Neural crest cell (in vitro differentiated cells): ENCODE measurements around the gene SETBP1. TPM values are rescaled to one million over a fixed set of nuclear protein-coding genes. Genes with fewer than 3 reads are reported as not detected.

Source experiments
- DNase-seq: peaks from one replicate; pipeline ENCODE4 v3.0.0; 2021; ENCODE audit warnings: low read depth, mixed read lengths, low spot score
- H3K27ac Mint-ChIP-seq: one replicate; pipeline ENCODE4 v1.8.0; 2021; ENCODE audit warnings: mild to moderate bottlenecking, mixed read lengths; ENCODE audit not compliant: unreplicated experiment
- H3K27me3 Mint-ChIP-seq: 2 replicates; pipeline ENCODE4 v1.8.0; 2021; ENCODE audit warnings: low read depth, mild to moderate bottlenecking, mixed read lengths
- H3K36me3 Mint-ChIP-seq: 2 replicates; pipeline ENCODE4 v1.8.0; 2021; ENCODE audit warnings: low read depth, mild to moderate bottlenecking, mixed read lengths
- H3K4me1 Mint-ChIP-seq: 2 replicates; pipeline ENCODE4 v1.8.0; 2021; ENCODE audit warnings: mixed read lengths
- H3K4me3 Mint-ChIP-seq: one replicate; pipeline ENCODE4 v1.8.0; 2021; ENCODE audit warnings: mild to moderate bottlenecking, mixed read lengths
- H3K9me3 Mint-ChIP-seq: 2 replicates; pipeline ENCODE4 v1.8.0; 2021; ENCODE audit warnings: mixed read lengths
- total RNA-seq: library from RNA; stranded (reverse); gene quantifications from 2 replicates; pipeline ENCODE4 v1.2.1, GENCODE V29; 2021
- TF ChIP-seq, protein P1 (sequence below): fragments of 200-600 bp; sonication (generic); conservative IDR thresholded peaks from 2 replicates; pipeline ENCODE4 v1.5.0; 2021; ENCODE audit warnings: antibody characterized with exemption, mild to moderate bottlenecking

Gene SETBP1
- total RNA-seq, 1 donor from 2014 or later: 38.9 TPM

- Mint-ChIP-seq H3K9me3 (no peaks in the 10 kb centered on the region), H3K4me3 (no peak overlapping the region), H3K27ac (no peak overlapping the region), H3K27me3 (no peaks in the 10 kb centered on the region), H3K36me3 (peaks cover 16% of the 10 kb centered on the region), H3K4me1 (peaks cover 62% of the 10 kb centered on the region)
- no peak for DNase-seq
- TF ChIP-seq, protein P1, sequence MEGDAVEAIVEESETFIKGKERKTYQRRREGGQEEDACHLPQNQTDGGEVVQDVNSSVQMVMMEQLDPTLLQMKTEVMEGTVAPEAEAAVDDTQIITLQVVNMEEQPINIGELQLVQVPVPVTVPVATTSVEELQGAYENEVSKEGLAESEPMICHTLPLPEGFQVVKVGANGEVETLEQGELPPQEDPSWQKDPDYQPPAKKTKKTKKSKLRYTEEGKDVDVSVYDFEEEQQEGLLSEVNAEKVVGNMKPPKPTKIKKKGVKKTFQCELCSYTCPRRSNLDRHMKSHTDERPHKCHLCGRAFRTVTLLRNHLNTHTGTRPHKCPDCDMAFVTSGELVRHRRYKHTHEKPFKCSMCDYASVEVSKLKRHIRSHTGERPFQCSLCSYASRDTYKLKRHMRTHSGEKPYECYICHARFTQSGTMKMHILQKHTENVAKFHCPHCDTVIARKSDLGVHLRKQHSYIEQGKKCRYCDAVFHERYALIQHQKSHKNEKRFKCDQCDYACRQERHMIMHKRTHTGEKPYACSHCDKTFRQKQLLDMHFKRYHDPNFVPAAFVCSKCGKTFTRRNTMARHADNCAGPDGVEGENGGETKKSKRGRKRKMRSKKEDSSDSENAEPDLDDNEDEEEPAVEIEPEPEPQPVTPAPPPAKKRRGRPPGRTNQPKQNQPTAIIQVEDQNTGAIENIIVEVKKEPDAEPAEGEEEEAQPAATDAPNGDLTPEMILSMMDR: no peak
Observed at GRCh38 chr18:44737623-44738022, 56.9 kb downstream of the SETBP1 start.

GRCh38 chr18:44740000-44740399 is 59.3 kb downstream of the SETBP1 start:
- Mint-ChIP-seq H3K9me3 (no peaks in the 10 kb centered on the region), H3K27me3 (no peaks in the 10 kb centered on the region), H3K4me1 (peaks cover 64% of the 10 kb centered on the region), H3K27ac (no peak overlapping the region), H3K36me3 (peaks cover 16% of the 10 kb centered on the region), H3K4me3 (no peak overlapping the region)
- TF ChIP-seq, protein P1: no peak
- no peak for DNase-seq

DNA sequence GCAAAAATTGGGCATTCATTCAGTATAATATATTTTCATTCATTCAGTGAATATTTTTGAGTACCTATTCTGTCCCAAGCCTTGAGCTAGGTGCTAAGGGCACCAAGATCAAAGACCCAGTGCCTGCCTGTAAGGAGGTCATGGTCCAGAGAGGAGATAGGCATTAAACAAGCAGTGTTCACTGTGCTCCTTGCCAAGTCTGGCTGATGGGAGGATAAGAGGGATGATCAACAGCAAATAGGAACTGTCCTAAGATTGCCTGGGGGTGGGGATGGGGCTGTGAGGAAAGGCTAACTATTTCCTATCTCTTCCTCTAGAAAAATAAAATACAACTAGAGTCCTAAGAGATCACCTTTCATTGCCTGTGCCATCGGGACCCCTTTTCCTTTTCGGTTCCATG is 60.4 kb downstream of the SETBP1 start:
- H3K4me3 Mint-ChIP-seq: no peak overlapping the region
- peaks cover 11% of the 10 kb centered on the region for H3K36me3 Mint-ChIP-seq
- H3K27ac Mint-ChIP-seq: no peak overlapping the region
- TF ChIP-seq, protein P1: no peak
- no peak for DNase-seq
- no peaks in the 10 kb centered on the region for H3K27me3 Mint-ChIP-seq
- no peaks in the 10 kb centered on the region for H3K9me3 Mint-ChIP-seq
- peaks cover 71% of the 10 kb centered on the region for H3K4me1 Mint-ChIP-seq

DNA sequence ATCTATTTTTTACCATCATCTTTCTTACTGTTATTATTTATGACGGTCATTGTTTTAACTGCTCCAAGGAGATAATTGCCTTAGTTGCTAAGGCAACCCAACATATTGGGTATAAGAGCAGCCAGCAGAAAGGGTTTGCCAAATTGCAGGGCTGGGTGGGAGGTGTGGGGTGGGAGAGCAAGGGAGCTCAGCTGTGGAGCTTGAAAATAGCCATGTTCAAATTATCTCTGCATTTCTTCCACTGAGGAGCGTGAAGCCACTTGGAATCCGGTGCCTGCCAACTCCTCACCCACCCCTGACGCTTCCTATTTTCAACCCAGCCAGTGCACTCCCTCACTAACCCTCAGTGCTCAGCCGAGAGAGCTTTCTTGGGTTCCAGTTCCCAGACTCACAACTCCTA is 60.8 kb downstream of the SETBP1 start:
- H3K4me3 Mint-ChIP-seq: no peak overlapping the region

DNA sequence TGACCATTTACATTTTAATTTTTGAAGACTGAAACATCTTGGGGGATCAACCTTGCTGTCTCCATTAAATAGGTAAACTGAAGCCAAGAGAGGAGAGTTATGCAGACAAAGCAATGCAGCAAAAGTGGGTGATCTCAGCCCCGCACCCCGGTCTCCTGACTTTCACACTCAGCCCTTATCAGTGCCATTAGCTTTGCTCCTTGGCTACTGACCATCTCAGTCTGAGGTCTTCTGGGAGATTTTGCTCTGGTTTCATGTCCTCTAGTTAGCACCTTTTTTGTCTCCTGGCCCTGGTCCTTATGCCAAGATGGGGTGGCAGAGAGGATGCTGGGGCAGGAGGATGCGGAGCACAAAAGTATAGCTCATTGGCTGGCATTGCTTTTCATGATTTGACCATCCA is 61.4 kb downstream of the SETBP1 start:
- Mint-ChIP-seq H3K4me3 (no peak overlapping the region), H3K27me3 (no peaks in the 10 kb centered on the region), H3K9me3 (no peaks in the 10 kb centered on the region), H3K27ac (no peak overlapping the region), H3K4me1 (peaks cover 74% of the 10 kb centered on the region), H3K36me3 (peaks cover 11% of the 10 kb centered on the region)
- no peak for DNase-seq
- TF ChIP-seq, protein P1: no peak

More for the DNA sequence above, 60.8 kb downstream of the SETBP1 start:
- Mint-ChIP-seq H3K9me3 (no peaks in the 10 kb centered on the region), H3K27me3 (no peaks in the 10 kb centered on the region), H3K4me1 (peaks cover 74% of the 10 kb centered on the region), H3K36me3 (peaks cover 11% of the 10 kb centered on the region), H3K27ac (no peak overlapping the region)
- DNase-seq: no peak
- TF ChIP-seq, protein P1: no peak
